22Rv1 (cell line): Measurements from ENCODE around the gene DAP.
"Not testable (repeated sequence)": the region's sequence is repeated elsewhere in the genome, so short reads cannot be mapped to it uniquely, and the experiment has no call there.

Source experiments
- H3K27ac ChIP-seq: fragments of 450-650 bp; 2 replicates; pipeline ENCODE4 v1.5.1; 2017
- ZFX ChIP-seq: fragments of 450-650 bp; IDR thresholded peaks from 2 replicates; pipeline ENCODE4 v1.6.1; 2017; ENCODE audit warnings: antibody characterized with exemption, borderline replicate concordance
- TF ChIP-seq, protein P1 (sequence below): fragments of 450-650 bp; IDR thresholded peaks from 2 replicates; pipeline ENCODE4 v1.5.1; 2017; ENCODE audit warnings: mild to moderate bottlenecking

DAP gene

DNA sequence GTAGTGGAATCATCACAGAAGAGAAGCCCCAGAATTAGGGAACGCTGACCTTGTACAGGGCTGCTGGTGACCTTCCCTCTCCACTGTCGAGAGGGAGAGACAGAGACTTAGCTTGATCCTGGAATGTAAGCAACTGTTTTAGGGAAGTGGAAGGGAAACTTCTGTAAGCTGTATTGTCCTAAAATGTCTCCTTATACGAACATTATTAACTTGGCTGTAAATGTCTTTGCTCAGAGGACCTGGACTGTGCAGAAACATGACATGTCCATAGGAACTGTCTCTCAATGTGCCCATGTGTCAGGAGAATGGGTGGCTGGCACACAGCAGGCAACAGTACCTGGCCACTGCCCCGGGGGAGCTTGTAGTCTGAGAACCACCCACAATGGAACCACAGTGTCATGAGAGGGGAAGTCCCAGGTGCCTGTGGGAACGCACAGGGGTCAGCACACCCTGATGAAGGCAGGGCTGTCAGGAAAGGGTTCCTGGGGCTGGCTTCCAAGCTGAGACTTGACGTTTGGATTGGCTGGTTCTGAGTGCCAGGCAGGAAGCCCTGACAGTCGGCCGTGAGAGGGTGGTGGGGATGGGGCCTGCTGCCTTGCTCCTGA, 34.0 kb downstream of the DAP start:
- H3K27ac ChIP-seq, result no peak overlapping the region
- TF ChIP-seq, protein P1, sequence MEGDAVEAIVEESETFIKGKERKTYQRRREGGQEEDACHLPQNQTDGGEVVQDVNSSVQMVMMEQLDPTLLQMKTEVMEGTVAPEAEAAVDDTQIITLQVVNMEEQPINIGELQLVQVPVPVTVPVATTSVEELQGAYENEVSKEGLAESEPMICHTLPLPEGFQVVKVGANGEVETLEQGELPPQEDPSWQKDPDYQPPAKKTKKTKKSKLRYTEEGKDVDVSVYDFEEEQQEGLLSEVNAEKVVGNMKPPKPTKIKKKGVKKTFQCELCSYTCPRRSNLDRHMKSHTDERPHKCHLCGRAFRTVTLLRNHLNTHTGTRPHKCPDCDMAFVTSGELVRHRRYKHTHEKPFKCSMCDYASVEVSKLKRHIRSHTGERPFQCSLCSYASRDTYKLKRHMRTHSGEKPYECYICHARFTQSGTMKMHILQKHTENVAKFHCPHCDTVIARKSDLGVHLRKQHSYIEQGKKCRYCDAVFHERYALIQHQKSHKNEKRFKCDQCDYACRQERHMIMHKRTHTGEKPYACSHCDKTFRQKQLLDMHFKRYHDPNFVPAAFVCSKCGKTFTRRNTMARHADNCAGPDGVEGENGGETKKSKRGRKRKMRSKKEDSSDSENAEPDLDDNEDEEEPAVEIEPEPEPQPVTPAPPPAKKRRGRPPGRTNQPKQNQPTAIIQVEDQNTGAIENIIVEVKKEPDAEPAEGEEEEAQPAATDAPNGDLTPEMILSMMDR, result no peak
- TF ChIP-seq ZFX, result no peak

DNA sequence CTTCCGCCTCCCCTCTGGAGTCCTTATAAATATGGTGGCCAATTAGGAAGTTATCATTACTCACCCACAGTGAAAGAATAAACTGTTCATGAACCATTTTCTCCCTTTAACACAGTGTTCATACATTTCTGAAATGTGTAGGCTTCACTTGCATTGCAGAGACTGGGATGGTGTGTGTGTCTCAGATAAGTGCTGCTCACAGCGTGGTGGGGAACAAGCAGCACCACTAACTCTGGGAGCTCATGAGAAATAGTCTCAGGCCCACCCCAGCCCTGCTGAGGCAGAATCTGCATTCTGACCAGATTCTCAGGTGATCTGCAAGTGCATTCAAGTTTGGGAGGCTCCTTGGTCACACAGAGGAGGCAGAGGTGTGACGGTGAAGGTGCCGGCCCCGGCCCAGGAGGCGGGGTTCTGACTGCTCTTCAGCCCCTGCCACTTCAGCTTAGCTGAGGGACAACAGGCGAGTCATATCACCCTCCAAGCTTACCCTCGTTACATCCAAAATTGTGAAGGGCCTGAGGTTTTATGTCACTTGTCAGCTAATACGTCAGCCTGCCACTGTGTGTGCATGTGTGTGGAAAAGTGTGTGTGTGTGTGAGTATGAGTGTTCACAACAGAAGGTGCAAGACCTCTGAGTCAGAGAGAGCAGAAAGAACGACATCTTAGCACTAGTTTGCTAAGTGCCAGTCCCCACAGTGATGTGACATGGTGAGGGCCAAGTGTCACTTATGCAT, 34.7 kb downstream of the DAP start:
- TF ChIP-seq ZFX, result no peak
- TF ChIP-seq, protein P1, result no peak
- no peak overlapping the region for H3K27ac ChIP-seq

DNA sequence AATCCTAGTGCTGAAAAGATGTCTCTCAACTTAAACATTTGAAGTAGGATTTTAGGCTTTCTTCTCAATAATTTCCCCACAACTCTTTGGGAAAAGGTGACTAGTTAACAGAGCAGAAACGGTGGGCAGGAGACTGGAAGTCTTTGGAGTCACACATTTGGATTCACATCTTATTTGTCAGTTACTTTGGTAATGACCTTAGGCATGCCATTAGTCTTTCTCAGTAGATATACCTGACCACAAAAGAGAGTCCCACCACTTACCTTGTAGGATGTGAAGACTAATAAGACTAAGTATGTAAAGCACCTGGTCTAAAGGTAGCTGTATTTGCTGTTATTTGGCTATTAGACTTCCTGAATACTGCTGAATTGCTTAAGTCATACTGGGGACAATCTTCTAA, 35.4 kb downstream of the DAP start:
- TF ChIP-seq, protein P1, result no peak
- no peak for TF ChIP-seq ZFX
- H3K27ac ChIP-seq, result no peak overlapping the region

DNA sequence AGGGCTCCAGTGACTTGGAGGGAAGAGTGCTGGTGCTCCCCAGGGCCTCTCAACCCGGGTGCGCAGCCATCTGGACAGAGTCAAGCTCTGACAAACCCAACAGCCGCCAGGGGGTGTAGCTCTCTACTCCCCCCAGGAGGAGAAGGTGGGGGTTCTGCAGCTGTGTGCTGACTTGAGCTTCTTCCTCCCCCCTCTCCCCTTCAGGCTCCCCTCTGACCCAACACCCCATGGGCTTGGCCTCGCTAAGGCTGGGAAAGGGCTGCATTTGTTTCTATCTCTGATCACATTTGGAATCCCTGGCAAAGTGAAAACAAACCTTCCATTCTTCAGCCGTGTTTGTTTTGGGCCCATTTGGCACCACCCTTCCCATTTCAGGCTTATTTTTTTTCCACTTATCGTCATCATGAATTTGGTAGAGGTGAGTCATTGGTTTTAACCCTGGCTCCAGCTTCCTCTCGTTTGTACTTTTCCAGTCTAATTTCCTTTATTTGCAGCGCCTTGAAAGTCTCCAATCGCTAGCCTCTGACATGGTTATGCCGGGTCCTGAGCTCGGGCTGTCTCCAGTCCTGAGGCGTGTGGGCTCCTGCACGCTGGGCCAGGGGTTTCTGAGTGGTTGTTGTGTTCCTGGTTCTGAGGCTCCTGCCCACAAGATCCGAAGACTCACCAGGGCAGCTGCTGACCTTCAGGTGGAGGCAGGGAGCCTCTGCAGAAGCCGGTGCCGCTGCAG, 36.1 kb downstream of the DAP start:
- H3K27ac ChIP-seq, result no peak overlapping the region
- TF ChIP-seq, protein P1, result no peak
- no peak for TF ChIP-seq ZFX

DNA sequence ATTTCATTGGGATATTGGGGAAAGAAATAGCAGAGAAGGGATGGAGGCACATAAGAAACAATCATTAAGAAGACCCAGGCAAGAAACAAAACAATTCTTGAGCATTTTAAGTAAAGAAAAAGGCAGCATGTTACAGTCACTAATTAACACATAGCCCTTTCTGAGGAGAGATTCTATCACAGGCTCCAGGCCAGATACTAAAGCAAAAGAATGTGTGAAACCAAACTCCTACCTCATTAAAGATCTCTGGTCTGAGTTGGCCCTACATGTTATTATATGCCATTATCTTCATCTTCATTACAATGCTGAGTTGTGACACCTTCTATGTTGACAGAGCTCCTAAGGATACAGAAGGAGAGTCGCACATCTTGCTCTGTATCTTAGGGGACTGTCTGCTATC, 37.5 kb downstream of the DAP start:
- H3K27ac ChIP-seq, result no peak overlapping the region
- no peak for TF ChIP-seq ZFX
- TF ChIP-seq, protein P1, result no peak

DNA sequence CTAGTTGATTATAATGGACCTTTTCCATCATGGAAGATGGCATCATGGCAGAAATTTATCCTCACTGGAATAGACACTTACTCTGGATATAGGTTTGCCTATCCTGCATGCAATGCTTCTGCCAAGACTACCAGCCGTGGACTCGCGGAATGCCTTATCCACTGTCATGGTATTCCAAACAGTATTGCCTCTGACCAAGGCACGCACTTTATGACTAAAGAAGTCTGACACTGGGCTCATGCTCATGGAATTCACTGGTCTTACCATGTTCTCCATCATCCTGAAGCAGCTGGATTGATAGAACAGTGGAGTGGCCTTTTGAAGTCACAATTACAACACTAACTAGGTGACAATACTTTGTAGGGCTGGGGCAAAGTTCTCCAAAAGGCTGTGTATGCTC, 40.3 kb downstream of the DAP start:
- not testable (repeated sequence) for H3K27ac ChIP-seq

DNA sequence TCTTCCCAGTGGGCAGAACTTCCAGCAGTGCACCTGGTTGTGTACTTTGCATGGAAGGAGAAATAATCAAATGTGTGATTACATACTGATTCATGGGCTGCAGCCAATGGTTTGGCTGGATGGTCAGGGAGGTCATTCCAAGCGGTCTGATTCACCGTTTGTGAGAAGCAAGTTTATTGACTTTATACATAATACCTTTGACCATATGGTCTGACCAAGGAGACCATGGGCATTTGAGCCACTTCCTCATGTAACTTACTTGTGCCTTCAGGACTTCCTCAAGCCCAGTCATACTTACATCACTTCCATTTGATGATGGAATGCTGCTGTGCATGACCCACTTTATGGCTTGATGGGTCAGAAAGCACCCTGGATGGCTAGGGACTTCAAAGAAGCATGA, 41.1 kb downstream of the DAP start:
- no peak overlapping the region for H3K27ac ChIP-seq
- TF ChIP-seq ZFX, result no peak

DNA sequence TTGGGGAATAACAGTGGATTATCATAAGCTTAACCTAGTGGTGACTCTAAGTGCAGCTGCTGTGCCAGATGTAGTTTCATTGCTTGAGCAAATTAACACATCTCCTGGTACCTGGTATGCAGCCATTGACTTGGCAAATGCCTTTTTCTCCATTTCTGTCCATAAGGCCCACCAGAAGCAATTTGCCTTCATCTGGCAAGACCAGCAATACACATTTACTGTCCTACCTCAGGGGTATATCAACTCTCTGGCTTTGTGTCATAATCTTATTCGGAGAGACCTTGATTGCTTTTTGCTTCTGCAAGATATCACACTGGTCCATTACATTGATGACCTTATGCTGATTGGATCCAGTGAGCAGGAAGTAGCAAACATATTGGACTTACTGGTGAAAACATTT, 42.4 kb downstream of the DAP start:
- not testable (repeated sequence) for H3K27ac ChIP-seq

DNA sequence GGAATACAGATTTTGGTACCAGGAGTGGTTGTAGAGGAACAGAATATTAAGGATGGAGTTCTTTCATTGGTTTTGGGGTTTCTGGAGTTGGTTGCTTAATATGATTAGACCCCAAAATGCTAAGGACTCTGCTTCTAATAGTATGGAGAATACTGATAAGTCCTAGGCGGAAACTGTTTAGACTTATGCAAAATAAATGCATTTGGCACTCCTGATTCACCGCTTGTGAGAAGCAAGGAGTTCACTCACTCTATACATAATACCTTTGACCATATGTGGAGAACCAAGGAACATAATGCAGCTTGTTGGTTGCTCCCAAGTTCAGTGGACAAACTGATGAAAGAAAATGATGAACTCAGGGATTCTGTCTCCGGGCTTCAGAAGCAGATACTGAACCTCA, 44.2 kb downstream of the DAP start:
- not testable (repeated sequence) for H3K27ac ChIP-seq
